ENCODE measurements around the gene MIEF1.

Gene MIEF1

DNA sequence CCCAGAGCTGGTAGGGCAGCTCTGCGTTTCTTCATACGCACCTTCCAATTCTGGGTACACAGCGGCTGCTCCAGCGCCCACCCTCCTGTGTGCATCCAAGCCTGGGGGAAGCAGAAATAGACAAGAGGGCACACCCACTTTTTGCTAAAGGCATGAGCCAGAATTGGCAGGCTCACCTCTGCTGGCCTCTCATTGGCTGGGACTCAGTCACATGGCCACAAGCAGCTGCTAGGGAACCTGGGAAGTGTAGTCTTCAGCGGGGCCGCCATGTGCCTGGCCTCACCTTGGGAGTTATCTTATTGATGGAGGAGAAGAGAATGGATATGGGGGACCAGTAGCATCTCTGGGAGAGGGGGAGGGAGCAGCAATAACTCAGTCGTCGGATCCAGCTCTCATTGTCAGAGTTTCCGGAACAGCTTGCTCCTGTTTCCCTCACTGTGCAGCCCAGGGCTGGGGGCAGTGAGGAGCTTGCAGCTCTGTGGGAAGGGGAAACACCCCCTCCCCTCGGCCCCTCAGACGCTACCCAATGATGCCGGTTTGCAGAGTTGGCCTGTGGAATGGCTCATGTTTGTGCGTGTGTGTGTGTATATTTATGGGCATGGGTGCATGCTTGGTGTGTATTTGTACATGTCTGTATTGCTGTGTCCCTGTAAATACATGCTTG is 11.8 kb upstream of the MIEF1 start:
- Histone ChIP-seq H4K8ac (ENCODE audit: low read depth, low read length) (no peak overlapping the region), H2BK120ac (ENCODE audit: low read depth, low read length) (no peak overlapping the region), H3K4me1 (ENCODE audit: control insufficient read depth, low read depth, low read length) (peaks cover 2% of the 10 kb centered on the region), H3K27me3 (ENCODE audit: insufficient read depth, low read length, poor library complexity) (no peaks in the 10 kb centered on the region), H2BK5ac (ENCODE audit: low read length) (no peak overlapping the region), H3K9ac (ENCODE audit: low read length) (no peak overlapping the region), H2BK15ac (replicated peaks; ENCODE audit: low read depth) (no peak overlapping the region), H3K4ac (ENCODE audit: low read depth, low read length) (no peak overlapping the region), H2AK5ac (ENCODE audit: low read length) (no peak overlapping the region), H3K18ac (ENCODE audit: low read length) (no peak overlapping the region), H3K79me1 (ENCODE audit: low read length) (no peaks in the 10 kb centered on the region), H4K5ac (ENCODE audit: low read length) (no peak overlapping the region), H3K36me3 (ENCODE audit: control insufficient read depth, insufficient read depth, low read length) (no peaks in the 10 kb centered on the region), H3K79me2 (ENCODE audit: control insufficient read depth, insufficient read depth, low read length) (no peaks in the 10 kb centered on the region), H3K27ac (ENCODE audit: low read depth, low read length) (no peak overlapping the region), H3K4me3 (ENCODE audit: low read length) (no peak overlapping the region), H3K4me2 (ENCODE audit: low read length) (no peak overlapping the region), H3K56ac (ENCODE audit: low read length) (no peak overlapping the region), H3K23ac (ENCODE audit: low read length) (no peak overlapping the region)
- peak; percentile 89 for DNase-seq
- WGBS (ENCODE audit: extremely low coverage, insufficient coverage, low lambda C conversion rate): no CpG with 5 or more reads among the region's 13 CpGs

DNA sequence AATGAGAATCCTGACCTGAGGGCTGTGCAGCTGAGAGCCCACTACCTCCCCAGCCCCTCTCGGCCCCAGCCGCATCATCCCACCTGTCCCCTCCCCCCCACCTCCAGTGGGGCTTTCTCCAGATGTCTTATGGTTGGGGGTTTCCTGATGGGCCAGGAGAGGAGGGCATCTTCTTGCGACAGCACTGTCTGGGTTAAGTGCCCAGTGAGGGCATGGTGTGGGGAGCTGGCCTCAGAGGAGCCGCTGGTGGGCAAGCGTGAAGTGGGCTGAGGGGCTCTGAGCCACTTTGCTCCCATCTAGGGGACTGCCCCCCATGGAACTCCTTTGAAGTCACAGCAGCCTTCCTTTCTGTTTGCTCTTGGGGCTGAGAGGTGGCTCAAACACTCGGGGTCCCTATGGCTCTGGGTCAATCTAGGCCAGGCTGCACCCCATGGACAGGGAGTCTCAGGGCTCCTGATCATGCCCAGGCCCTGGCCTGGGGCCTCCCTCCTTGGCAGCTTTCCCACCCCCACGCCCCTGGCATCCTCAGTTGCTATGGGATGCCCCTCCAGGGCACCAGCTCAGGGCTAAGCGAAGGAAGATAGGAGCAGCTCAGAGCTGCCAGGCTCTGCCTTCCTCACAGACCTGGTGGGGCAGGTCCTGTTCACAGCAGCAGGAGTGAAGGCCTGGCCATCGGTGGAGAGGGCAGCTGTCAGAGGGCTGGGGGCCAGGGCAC is 11.0 kb upstream of the MIEF1 start:
- Histone ChIP-seq H3K4me1 (ENCODE audit: control insufficient read depth, low read depth, low read length) (peaks cover 2% of the 10 kb centered on the region), H3K9ac (ENCODE audit: low read length) (no peak overlapping the region), H3K27ac (ENCODE audit: low read depth, low read length) (no peak overlapping the region), H3K4ac (ENCODE audit: low read depth, low read length) (no peak overlapping the region), H3K36me3 (ENCODE audit: control insufficient read depth, insufficient read depth, low read length) (no peaks in the 10 kb centered on the region), H4K5ac (ENCODE audit: low read length) (no peak overlapping the region), H3K23ac (ENCODE audit: low read length) (no peak overlapping the region), H3K27me3 (ENCODE audit: insufficient read depth, low read length, poor library complexity) (no peaks in the 10 kb centered on the region), H3K79me1 (ENCODE audit: low read length) (no peaks in the 10 kb centered on the region), H2BK5ac (ENCODE audit: low read length) (no peak overlapping the region), H3K18ac (ENCODE audit: low read length) (no peak overlapping the region), H2BK120ac (ENCODE audit: low read depth, low read length) (no peak overlapping the region), H3K4me2 (ENCODE audit: low read length) (no peak overlapping the region), H3K56ac (ENCODE audit: low read length) (no peak overlapping the region), H3K4me3 (ENCODE audit: low read length) (no peak overlapping the region), H2BK15ac (replicated peaks; ENCODE audit: low read depth) (no peak overlapping the region), H2AK5ac (ENCODE audit: low read length) (no peak overlapping the region), H4K8ac (ENCODE audit: low read depth, low read length) (no peak overlapping the region), H3K79me2 (ENCODE audit: control insufficient read depth, insufficient read depth, low read length) (no peaks in the 10 kb centered on the region)
- no peak for DNase-seq
- no CpG with 5 or more reads among the region's 9 CpGs for WGBS (ENCODE audit: extremely low coverage, insufficient coverage, low lambda C conversion rate)

DNA sequence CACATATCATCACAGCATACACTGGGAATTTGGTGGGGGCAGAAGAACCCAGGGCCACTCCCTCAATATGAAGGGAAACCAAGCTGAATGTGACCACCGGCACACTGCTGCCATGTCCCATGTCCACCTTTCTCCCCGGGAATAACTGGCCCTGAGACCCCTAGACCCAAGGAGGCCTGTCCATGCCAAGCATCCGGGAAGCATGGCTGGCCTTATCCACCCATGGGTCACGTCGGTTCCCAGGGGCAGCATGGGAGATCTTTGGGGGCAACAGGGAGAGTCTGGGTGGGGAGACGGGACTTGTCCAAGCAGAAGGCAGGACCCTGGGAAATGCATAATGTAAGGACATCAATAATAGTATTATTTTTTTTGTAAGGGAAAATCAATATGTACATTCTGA is 10.4 kb upstream of the MIEF1 start:
- Histone ChIP-seq H3K23ac (ENCODE audit: low read length) (no peak overlapping the region), H3K4me2 (ENCODE audit: low read length) (no peak overlapping the region), H4K8ac (ENCODE audit: low read depth, low read length) (no peak overlapping the region), H3K9ac (ENCODE audit: low read length) (no peak overlapping the region), H2BK5ac (ENCODE audit: low read length) (no peak overlapping the region), H3K4me1 (ENCODE audit: control insufficient read depth, low read depth, low read length) (peaks cover 2% of the 10 kb centered on the region), H3K56ac (ENCODE audit: low read length) (no peak overlapping the region), H3K79me1 (ENCODE audit: low read length) (no peaks in the 10 kb centered on the region), H2BK15ac (replicated peaks; ENCODE audit: low read depth) (no peak overlapping the region), H3K18ac (ENCODE audit: low read length) (no peak overlapping the region), H3K27ac (ENCODE audit: low read depth, low read length) (no peak overlapping the region), H3K4me3 (ENCODE audit: low read length) (no peak overlapping the region), H3K27me3 (ENCODE audit: insufficient read depth, low read length, poor library complexity) (no peaks in the 10 kb centered on the region), H4K5ac (ENCODE audit: low read length) (no peak overlapping the region), H3K36me3 (ENCODE audit: control insufficient read depth, insufficient read depth, low read length) (no peaks in the 10 kb centered on the region), H2AK5ac (ENCODE audit: low read length) (no peak overlapping the region), H3K79me2 (ENCODE audit: control insufficient read depth, insufficient read depth, low read length) (no peaks in the 10 kb centered on the region), H2BK120ac (ENCODE audit: low read depth, low read length) (no peak overlapping the region), H3K4ac (ENCODE audit: low read depth, low read length) (no peak overlapping the region)
- no peak for DNase-seq
- WGBS (ENCODE audit: extremely low coverage, insufficient coverage, low lambda C conversion rate): no CpG with 5 or more reads among the region's 6 CpGs

DNA sequence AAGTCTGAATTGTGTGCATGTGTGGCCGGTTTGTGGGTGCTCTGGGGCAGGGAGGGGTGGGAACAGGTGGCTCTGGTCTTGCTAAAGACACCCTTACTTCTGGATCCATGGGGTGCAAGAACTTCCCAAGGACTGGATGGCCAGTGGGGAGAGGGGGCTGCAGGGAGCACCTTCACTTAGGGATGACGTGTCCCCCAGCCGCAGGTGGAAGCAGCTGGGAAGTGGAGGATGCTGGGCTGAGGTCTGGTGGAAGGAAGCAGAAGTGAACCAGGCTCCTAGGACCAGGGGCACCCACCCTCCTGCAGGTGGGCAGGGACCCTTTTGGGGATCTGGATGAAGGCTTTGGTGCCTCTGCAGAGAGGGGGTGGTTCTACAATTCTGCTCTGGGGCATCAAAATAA is 9.9 kb upstream of the MIEF1 start:
- H4K8ac ChIP-seq (ENCODE audit: low read depth, low read length): no peak overlapping the region
- no peak overlapping the region for H2BK15ac ChIP-seq (replicated peaks; ENCODE audit: low read depth)
- no peak overlapping the region for H3K56ac ChIP-seq (ENCODE audit: low read length)
- H3K9ac ChIP-seq (ENCODE audit: low read length): no peak overlapping the region
- no peak for DNase-seq
- no peaks in the 10 kb centered on the region for H3K79me1 ChIP-seq (ENCODE audit: low read length)
- H3K79me2 ChIP-seq (ENCODE audit: control insufficient read depth, insufficient read depth, low read length): no peaks in the 10 kb centered on the region
- H3K4me3 ChIP-seq (ENCODE audit: low read length): no peak overlapping the region
- H3K23ac ChIP-seq (ENCODE audit: low read length): no peak overlapping the region
- H3K36me3 ChIP-seq (ENCODE audit: control insufficient read depth, insufficient read depth, low read length): no peaks in the 10 kb centered on the region
- no peak overlapping the region for H2AK5ac ChIP-seq (ENCODE audit: low read length)
- H3K4me1 ChIP-seq (ENCODE audit: control insufficient read depth, low read depth, low read length): peaks cover 2% of the 10 kb centered on the region
- no peaks in the 10 kb centered on the region for H3K27me3 ChIP-seq (ENCODE audit: insufficient read depth, low read length, poor library complexity)
- no peak overlapping the region for H2BK5ac ChIP-seq (ENCODE audit: low read length)
- H3K4me2 ChIP-seq (ENCODE audit: low read length): no peak overlapping the region
- no peak overlapping the region for H3K27ac ChIP-seq (ENCODE audit: low read depth, low read length)
- no CpG with 5 or more reads among the region's 3 CpGs for WGBS (ENCODE audit: extremely low coverage, insufficient coverage, low lambda C conversion rate)
- H3K4ac ChIP-seq (ENCODE audit: low read depth, low read length): no peak overlapping the region
- H3K18ac ChIP-seq (ENCODE audit: low read length): no peak overlapping the region
- H2BK120ac ChIP-seq (ENCODE audit: low read depth, low read length): no peak overlapping the region
- H4K5ac ChIP-seq (ENCODE audit: low read length): no peak overlapping the region

DNA sequence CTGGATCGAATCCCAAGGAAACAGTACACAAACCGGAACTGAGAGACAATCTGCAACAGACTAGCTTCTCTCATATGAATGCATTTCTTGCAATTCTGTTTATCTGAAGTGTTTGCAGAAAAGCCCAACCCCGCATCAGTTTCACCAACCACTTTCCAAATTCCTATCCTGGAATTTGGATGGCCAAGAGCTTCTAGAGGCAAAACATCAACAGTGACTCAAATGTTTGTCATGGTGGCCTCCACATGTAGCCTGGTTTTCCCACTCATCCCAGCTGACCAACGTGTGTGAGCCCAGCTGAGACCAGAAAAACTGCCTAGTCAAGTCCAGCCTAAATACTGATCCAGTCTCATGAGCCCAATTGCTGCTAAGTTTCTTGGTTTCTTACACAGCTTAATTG is 8.3 kb upstream of the MIEF1 start:
- H3K4ac ChIP-seq (ENCODE audit: low read depth, low read length): no peak overlapping the region
- no peak overlapping the region for H2AK5ac ChIP-seq (ENCODE audit: low read length)
- H3K9ac ChIP-seq (ENCODE audit: low read length): no peak overlapping the region
- no peak overlapping the region for H2BK15ac ChIP-seq (replicated peaks; ENCODE audit: low read depth)
- H2BK120ac ChIP-seq (ENCODE audit: low read depth, low read length): no peak overlapping the region
- no peak overlapping the region for H3K27ac ChIP-seq (ENCODE audit: low read depth, low read length)
- DNase-seq: peak; percentile 82
- WGBS (ENCODE audit: extremely low coverage, insufficient coverage, low lambda C conversion rate): no CpG with 5 or more reads among the region's 4 CpGs
- no peak overlapping the region for H4K5ac ChIP-seq (ENCODE audit: low read length)
- no peak overlapping the region for H2BK5ac ChIP-seq (ENCODE audit: low read length)
- H3K79me2 ChIP-seq (ENCODE audit: control insufficient read depth, insufficient read depth, low read length): no peaks in the 10 kb centered on the region
- H3K4me1 ChIP-seq (ENCODE audit: control insufficient read depth, low read depth, low read length): peaks cover 2% of the 10 kb centered on the region
- H3K36me3 ChIP-seq (ENCODE audit: control insufficient read depth, insufficient read depth, low read length): no peaks in the 10 kb centered on the region
- H3K4me2 ChIP-seq (ENCODE audit: low read length): no peak overlapping the region
- no peak overlapping the region for H3K18ac ChIP-seq (ENCODE audit: low read length)
- no peak overlapping the region for H3K23ac ChIP-seq (ENCODE audit: low read length)
- no peaks in the 10 kb centered on the region for H3K79me1 ChIP-seq (ENCODE audit: low read length)
- no peak overlapping the region for H4K8ac ChIP-seq (ENCODE audit: low read depth, low read length)
- no peak overlapping the region for H3K4me3 ChIP-seq (ENCODE audit: low read length)
- H3K27me3 ChIP-seq (ENCODE audit: insufficient read depth, low read length, poor library complexity): no peaks in the 10 kb centered on the region
- no peak overlapping the region for H3K56ac ChIP-seq (ENCODE audit: low read length)

Measured in mesendoderm (in vitro differentiated cells).